HG02571 (cell line): Measurements from ENCODE around the gene CYB5D1.

Source experiments
- ATAC-seq: cut with Tn5 transposase; IDR thresholded peaks from one replicate; pipeline ENCODE4 v1.9.1; 2021; ENCODE audit warnings: mild to moderate bottlenecking, moderate library complexity; ENCODE audit not compliant: unreplicated experiment

CYB5D1 gene

GRCh38 chr17:7843536-7844291, 14.1 kb upstream of the CYB5D1 start:
- no peak for ATAC-seq

GRCh38 chr17:7844292-7845154, 13.3 kb upstream of the CYB5D1 start:
- ATAC-seq = peak; percentile 46

GRCh38 chr17:7845359-7846062, 12.3 kb upstream of the CYB5D1 start:
- ATAC-seq = no peak

GRCh38 chr17:7846063-7846735, 11.6 kb upstream of the CYB5D1 start:
- no peak for ATAC-seq

- ATAC-seq = no peak
Observed at GRCh38 chr17:7846765-7847661, 10.8 kb upstream of the CYB5D1 start.

GRCh38 chr17:7848131-7848579, 9.6 kb upstream of the CYB5D1 start:
- no peak for ATAC-seq

GRCh38 chr17:7848739-7849129, 9.1 kb upstream of the CYB5D1 start:
- no peak for ATAC-seq

GRCh38 chr17:7849130-7849750, 8.6 kb upstream of the CYB5D1 start:
- no peak for ATAC-seq

GRCh38 chr17:7849751-7850504, 7.9 kb upstream of the CYB5D1 start:
- ATAC-seq = no peak

- no peak for ATAC-seq
Observed at GRCh38 chr17:7850701-7851437, 6.9 kb upstream of the CYB5D1 start.

- peak; percentile 60 for ATAC-seq
Observed at GRCh38 chr17:7851438-7852261, 6.2 kb upstream of the CYB5D1 start.

- ATAC-seq = no peak
Observed at GRCh38 chr17:7852262-7852670, 5.5 kb upstream of the CYB5D1 start.

GRCh38 chr17:7852919-7853690, 4.7 kb upstream of the CYB5D1 start:
- no peak for ATAC-seq

GRCh38 chr17:7853691-7854038, 4.1 kb upstream of the CYB5D1 start:
- no peak for ATAC-seq

GRCh38 chr17:7854078-7854777, 3.6 kb upstream of the CYB5D1 start:
- no peak for ATAC-seq
